NCI-H2107 treated with DMSO at 0.1 percent for 48 hours (cell line): ENCODE data around the gene LCLAT1.
"Not testable (repeated sequence)": the region's sequence is repeated elsewhere in the genome, so short reads cannot be mapped to it uniquely, and the experiment has no call there.

Source experiments
- DNase-seq: peaks from one replicate; lab custom pipeline; 2025; ENCODE audit not compliant: unreplicated experiment; lab: John Stamatoyannopoulos, UW

Gene LCLAT1

GRCh38 chr2:30583204-30583749, 136.2 kb downstream of the LCLAT1 start:
- DNase-seq = no peak

GRCh38 chr2:30584116-30584515, 137.1 kb downstream of the LCLAT1 start:
- DNase-seq = no peak

- no peak for DNase-seq
Measured at GRCh38 chr2:30588994-30589393, 141.9 kb downstream of the LCLAT1 start.

- DNase-seq = no peak
Measured at GRCh38 chr2:30590407-30590806, 143.4 kb downstream of the LCLAT1 start.

GRCh38 chr2:30591186-30591585, 144.1 kb downstream of the LCLAT1 start:
- no peak for DNase-seq

- DNase-seq = no peak
Measured at GRCh38 chr2:30601375-30601774, 154.3 kb downstream of the LCLAT1 start.

GRCh38 chr2:30605197-30605596, 158.2 kb downstream of the LCLAT1 start:
- no peak for DNase-seq

- DNase-seq = no peak
Measured at GRCh38 chr2:30608643-30609042, 161.6 kb downstream of the LCLAT1 start.

GRCh38 chr2:30611583-30611982, 164.5 kb downstream of the LCLAT1 start:
- no peak for DNase-seq

GRCh38 chr2:30612371-30612770, 165.3 kb downstream of the LCLAT1 start:
- no peak for DNase-seq

- no peak for DNase-seq
Measured at GRCh38 chr2:30613001-30613400, 166.0 kb downstream of the LCLAT1 start.

GRCh38 chr2:30614227-30614626, 167.2 kb downstream of the LCLAT1 start:
- not testable (repeated sequence) for DNase-seq

- DNase-seq = no peak
Measured at GRCh38 chr2:30615926-30616325, 168.9 kb downstream of the LCLAT1 start.

- DNase-seq = no peak
Measured at GRCh38 chr2:30620102-30620501, 173.1 kb downstream of the LCLAT1 start.

GRCh38 chr2:30621836-30622235, 174.8 kb downstream of the LCLAT1 start:
- no peak for DNase-seq

- DNase-seq = no peak
Measured at GRCh38 chr2:30622452-30622851, 175.4 kb downstream of the LCLAT1 start.

GRCh38 chr2:30625276-30625675, 178.2 kb downstream of the LCLAT1 start:
- no peak for DNase-seq

GRCh38 chr2:30625701-30626100, 178.7 kb downstream of the LCLAT1 start:
- DNase-seq = no peak

GRCh38 chr2:30626397-30626796, 179.4 kb downstream of the LCLAT1 start:
- DNase-seq = no peak

- no peak for DNase-seq
Measured at GRCh38 chr2:30627151-30627550, 180.1 kb downstream of the LCLAT1 start.

GRCh38 chr2:30628341-30628740, 181.3 kb downstream of the LCLAT1 start:
- no peak for DNase-seq

GRCh38 chr2:30629866-30630265, 182.8 kb downstream of the LCLAT1 start:
- no peak for DNase-seq

- no peak for DNase-seq
Measured at GRCh38 chr2:30631051-30631671, 184.1 kb downstream of the LCLAT1 start.
